Epithelial cell of proximal tubule (primary cell): Measurements from ENCODE around the gene ERC1. TPM values are rescaled to one million over a fixed set of nuclear protein-coding genes. Genes with fewer than 3 reads are reported as not detected.

Experiments
- DNase-seq: peaks from one replicate; pipeline ENCODE4 v3.0.0-alpha.2; 2011; ENCODE audit warnings: low read depth
- H3K4me3 ChIP-seq: 2 replicates; pipeline ENCODE4 v1.5.1; 2011; ENCODE audit warnings: low read depth, mild to moderate bottlenecking, low read length
- CTCF ChIP-seq: conservative IDR thresholded peaks from 2 replicates; pipeline ENCODE4 v1.5.1; 2012; ENCODE audit warnings: low read depth, mild to moderate bottlenecking, low read length
- total RNA-seq: library from RNA; depleted of rRNA; stranded (reverse); fragments of >200 nt; gene quantifications from 2 replicates; pipeline ENCODE4 v1.2.3, GENCODE V29; 2015

Gene ERC1
- total RNA-seq, 1 donor from 2014 or later = 16.5 TPM

DNA sequence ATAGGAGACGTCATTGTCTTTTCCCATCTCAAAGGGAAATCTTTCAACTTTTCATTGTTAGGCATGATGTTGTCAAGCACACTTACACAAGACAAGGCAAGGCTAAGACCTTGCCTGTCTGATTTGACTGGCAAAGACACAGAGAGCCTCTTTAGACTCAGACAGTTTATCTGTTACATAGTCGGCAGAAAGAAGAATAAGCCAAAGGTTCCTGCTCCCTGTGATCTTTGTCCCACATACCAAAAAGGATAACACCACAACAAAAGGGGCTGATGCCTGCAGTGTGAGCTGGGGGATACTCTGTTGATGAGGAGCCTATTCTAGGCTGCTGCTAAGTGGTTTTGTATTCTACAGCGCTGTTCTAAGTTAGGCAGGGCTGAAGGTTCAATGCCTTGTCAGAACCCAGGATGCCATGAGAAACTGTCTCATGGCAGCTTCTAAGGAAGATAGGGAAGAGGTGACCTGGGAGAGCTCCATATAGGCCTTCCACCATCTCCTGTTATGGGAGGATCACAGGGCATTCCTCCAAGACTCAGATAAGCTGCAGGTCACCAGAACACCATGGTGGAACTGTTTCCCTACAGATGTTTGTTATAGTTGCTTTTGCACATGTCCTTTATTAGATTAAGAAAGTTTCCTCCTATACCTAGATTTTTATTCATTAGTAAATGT, 12.7 kb downstream of the ERC1 start:
- no peak overlapping the region for H3K4me3 ChIP-seq
- no peak for DNase-seq
- no peak for TF ChIP-seq CTCF

DNA sequence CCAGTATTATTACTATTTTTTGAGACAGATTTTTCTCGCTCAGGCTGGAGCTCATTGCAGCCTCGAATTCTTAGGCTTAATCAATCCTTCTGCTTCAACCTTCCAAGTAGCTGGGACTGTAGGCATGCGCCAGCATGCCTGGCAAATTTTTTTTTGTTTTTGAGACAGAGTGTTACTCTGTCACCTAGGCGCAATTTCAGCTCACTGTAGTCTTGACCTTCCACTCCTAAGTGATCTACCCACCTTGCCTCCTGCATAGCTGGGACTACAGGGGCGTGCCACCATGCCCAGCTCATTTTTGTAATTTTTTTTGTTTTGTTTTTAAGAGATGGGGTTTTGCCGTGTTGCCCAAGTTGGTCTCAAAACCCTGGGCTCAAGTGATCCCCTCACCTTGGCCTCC, 15.2 kb downstream of the ERC1 start:
- no peak for DNase-seq
- TF ChIP-seq CTCF = no peak
- no peak overlapping the region for H3K4me3 ChIP-seq

- no peak overlapping the region for H3K4me3 ChIP-seq
- DNase-seq = no peak
- no peak for TF ChIP-seq CTCF
Observed at GRCh38 chr12:1007276-1007675, 16.3 kb downstream of the ERC1 start.

DNA sequence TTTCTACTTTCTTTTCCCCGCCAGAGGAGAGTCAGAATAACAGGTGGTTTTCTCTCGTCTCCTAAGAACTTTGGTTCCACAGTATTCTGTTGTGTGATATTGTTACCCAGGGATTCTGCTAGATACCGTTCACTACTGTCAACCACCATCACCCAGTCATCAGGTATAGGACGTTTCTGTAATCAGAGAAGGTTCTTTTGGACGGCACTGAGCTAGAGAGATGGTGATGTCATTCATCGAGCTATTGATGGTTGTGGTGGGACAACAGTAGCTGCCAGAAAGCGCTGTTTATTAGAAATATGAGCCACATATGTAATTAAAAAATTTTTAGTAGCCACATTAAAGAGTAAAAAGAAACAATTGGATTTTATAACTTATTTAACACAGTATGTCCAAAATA, 17.0 kb downstream of the ERC1 start:
- H3K4me3 ChIP-seq = no peak overlapping the region
- no peak for DNase-seq
- TF ChIP-seq CTCF = no peak

DNA sequence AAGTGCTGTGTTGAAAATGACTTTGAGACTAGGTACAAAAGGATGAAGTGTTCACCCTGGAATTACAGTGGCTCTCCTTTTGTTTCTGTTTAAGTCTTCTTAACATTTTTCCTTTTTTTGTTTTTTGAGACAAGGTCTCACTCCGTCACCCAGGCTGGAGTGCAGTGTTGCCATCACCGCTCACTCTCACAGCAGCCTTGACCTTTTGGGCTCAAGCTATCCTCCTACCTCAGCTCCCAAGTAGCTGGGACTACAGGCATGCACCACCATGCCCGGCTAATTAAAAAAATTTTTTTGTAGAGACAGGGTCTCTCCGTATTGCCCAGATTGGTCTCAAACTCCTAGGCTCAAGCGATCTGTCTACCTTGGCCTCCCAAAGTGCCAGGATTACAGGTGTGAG, 20.1 kb downstream of the ERC1 start:
- no peak for DNase-seq
- no peak overlapping the region for H3K4me3 ChIP-seq
- no peak for TF ChIP-seq CTCF

DNA sequence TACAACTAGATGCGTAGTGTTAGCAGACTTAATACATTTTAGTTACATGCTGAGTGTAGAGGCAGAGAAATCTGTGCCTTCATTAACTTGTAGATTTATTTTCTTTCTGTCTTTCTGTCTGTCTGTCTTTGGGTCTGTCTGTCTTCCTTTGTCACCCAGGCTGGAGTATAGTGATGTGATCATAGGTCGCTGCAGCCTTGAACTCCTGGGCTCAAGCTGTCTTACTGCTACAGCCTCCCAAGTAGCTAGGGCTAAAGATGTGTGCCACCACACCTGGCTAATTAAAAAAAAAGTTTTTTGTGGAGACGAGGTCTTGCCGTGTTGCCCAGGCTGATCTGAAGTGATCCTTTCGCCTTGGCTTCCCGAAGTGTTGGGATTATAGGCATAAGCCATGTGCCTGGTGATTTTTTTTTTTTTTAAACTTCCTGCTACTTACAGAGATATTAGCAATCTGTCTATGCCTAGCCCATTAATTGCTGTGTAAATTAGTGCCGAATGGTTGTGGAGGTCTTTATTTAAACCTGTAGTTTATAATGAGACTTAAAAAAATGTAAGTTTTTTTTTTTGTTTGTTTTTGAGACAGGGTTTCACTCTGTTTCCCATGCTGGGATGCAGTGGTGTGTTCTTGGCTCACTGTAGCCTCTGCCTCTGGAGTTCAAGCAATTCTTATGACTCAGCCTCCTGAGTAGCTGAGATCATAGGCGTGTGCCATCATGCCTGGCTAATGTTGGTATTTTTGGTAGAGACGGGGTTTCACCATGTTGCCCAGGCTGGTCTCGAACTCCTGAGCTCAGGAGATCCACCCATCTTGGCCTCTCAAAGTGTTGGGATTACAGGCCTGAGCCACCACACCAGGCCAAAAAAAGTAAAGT, 22.8 kb downstream of the ERC1 start:
- H3K4me3 ChIP-seq = no peak overlapping the region
- DNase-seq = peak; percentile 79
- no peak for TF ChIP-seq CTCF
